Heart right ventricle (tissue), 16 donors: ENCODE measurements around the gene LGSN. TPM values are rescaled to one million over a fixed set of nuclear protein-coding genes. Genes with fewer than 3 reads are reported as not detected.
"Not testable (repeated sequence)": the region's sequence is repeated elsewhere in the genome, so short reads cannot be mapped to it uniquely, and the experiment has no call there.

Experiments
- ATAC-seq, 8 donors: fragments of 200-7000 bp; cut with Tn5 transposase; one replicate each; pipeline ENCODE4 v1.9.1; 2020; ENCODE audit warnings: mild to moderate bottlenecking in 8 of 8, moderate library complexity in 8 of 8, moderate number of reproducible peaks in 1 of 8
- DNase-seq, 2 donors: peaks; one replicate each; pipeline ENCODE4 v3.0.0-alpha.2; 2020
- H3K27ac ChIP-seq, 10 donors: fragments of 200-600 bp; sonication (generic) in 2 of 10; one replicate each; pipeline versions ENCODE4 v1.5.0 to v1.8.0; 2020 to 2022; ENCODE audit warnings: mild to moderate bottlenecking in 3 of 10
- H3K27me3 ChIP-seq, 7 donors: fragments of 200-600 bp; one replicate each; pipeline ENCODE4 v1.8.0; 2021 to 2022; ENCODE audit warnings: mild to moderate bottlenecking in 2 of 7
- H3K36me3 ChIP-seq, 9 donors: fragments of 200-600 bp; sonication (generic) in 1 of 9; one replicate each; pipeline versions ENCODE4 v1.5.0 to v1.8.0; 2020 to 2022; ENCODE audit warnings: mild to moderate bottlenecking in 2 of 9
- H3K4me1 ChIP-seq, 9 donors: fragments of 200-600 bp; sonication (generic) in 1 of 9; one replicate each; pipeline versions ENCODE4 v1.5.0 to v1.8.0; 2020 to 2022; ENCODE audit warnings: mild to moderate bottlenecking in 4 of 9
- H3K4me3 ChIP-seq, 10 donors: fragments of 200-600 bp; sonication (generic) in 2 of 10; one replicate each; pipeline versions ENCODE4 v1.5.0 to v1.8.0; 2020 to 2022; ENCODE audit warnings: mild to moderate bottlenecking in 7 of 10, moderate library complexity in 2 of 10
- H3K9me3 ChIP-seq, 11 donors: fragments of 200-600 bp in 10 of 11; sonication (generic) in 2 of 11; one replicate each; pipeline versions ENCODE4 v1.5.0 to v1.8.0; 2013 to 2022; ENCODE audit warnings: mild to moderate bottlenecking in 2 of 11, control low read depth in 1 of 11, moderate library complexity in 1 of 11
- CTCF ChIP-seq, 9 donors: fragments of 200-600 bp; sonication (generic) in 2 of 9; IDR thresholded peaks; one replicate each; pipeline versions ENCODE4 v1.5.0 to v1.8.0; 2021 to 2022; ENCODE audit warnings: antibody characterized with exemption in 9 of 9, mild to moderate bottlenecking in 5 of 9, moderate library complexity in 1 of 9
- WGBS, 2 donors: extraction: QIAGEN DNeasy Blood & Tissue Kit; methylation state at CpG; one replicate each; pipeline ENCODE4 v1.1.7; 2013; ENCODE audit warnings: inconsistent platforms in 1 of 2; 5-methylcytosine and 5-hydroxymethylcytosine counted together
- intact Hi-C, 10 donors: fragments of 100-400 bp; cut with DNase I; formaldehyde crosslinking; loops; one replicate each; pipeline versions ENCODE4 v1.11.1 to v1.14.2; 2022
- long read RNA-seq, 3 donors: library from polyadenylated mRNA; unstranded; transcript quantifications; one replicate each; pipeline ENCODE4 v2.0.0, GENCODE V29; 2020 to 2021
- polyA plus RNA-seq, 2 donors: library from polyadenylated mRNA; stranded (reverse); fragments of 200-250 nt; gene quantifications; one replicate each; pipeline ENCODE4 v1.2.3, GENCODE V29; 2013
- total RNA-seq, 10 donors: library from RNA; stranded (reverse); fragmentation: NEBNext Ultra II Directional in 3 of 10; extraction: Animal tissue kit (Norgen Biotek cat#: 25700) in 3 of 10; gene quantifications; one replicate each; pipeline versions ENCODE4 v1.2.1 to v1.2.4, GENCODE V29; 2021 to 2023
- donor health status: Arrhythmogenic right ventricular cardiomyopathy.
- donor health status: ischemic (EF 13 %, LVEDD 7.1; RV severe dilation, severe dysfunction).
- donor health status: healthy with polysubstance abuse.
- donor health status: DM: no; HTN: yes; CAD: no.
- donor health status: DM: no; HTN: no; CAD: no.
- donor health status: ischemic (EF 25% LVEDD 6.9; RV normal size, moderate dysfunction).
- donor health status: ischemic (EF 25% LVEDD 5.7; RV mildly dilated, moderate dysfunction).
- donor health status: healthy.
- donor health status: DM: yes; HTN: yes; CAD: no.
- donor health status: Ischemic cardiomyopathy.
- donor health status: ischemic (EF 35%, LVEDD 5.7; RV mildly dilated, moderate dysfunction).
- donor health status: nonischemic (EF 11% LVEDD 7.7; RV severe dilation, severe dysfunction).
- donor health status: DM: yes; HTN: yes; CAD: no.
- donor health status: PGD.
- donor health status: ischemic (EF 29% LVEDD 5.4; RV normal size, mild dysfunction).
- donor health status: nonischemic (EF 23%, LVEDD 6.1; RV moderate dilation, normal function).

The LGSN gene
- total RNA-seq (not detected), polyA plus RNA-seq (not detected)
- long read RNA-seq, donor 1, result 0 reads
- long read RNA-seq, donor 2, result 0 reads
- long read RNA-seq, donor 3, result 0 reads

GRCh38 chr6:63319939-63320338, at the start of gene LGSN:
Gene LGSN (minus strand): TSS chr6:63319983. CDS start chr6:63319943, 40 bp downstream.
- 85 to 86% methylated on average over 4 of the region's 4 CpGs for WGBS, 2 donors
- H3K27me3 ChIP-seq, result peaks cover 0 to 4% (median 0%) of the 10 kb centered on the region in 7 donors
- no peak within 1 kb of the TSS for H3K4me3 ChIP-seq
- H3K27ac ChIP-seq, result no peak within 1 kb of the TSS
- ATAC-seq, result no peak
- no peaks in the 10 kb centered on the region for H3K9me3 ChIP-seq
- intact Hi-C loops, result no loop called here
- no peak for DNase-seq
- TF ChIP-seq CTCF (IDR thresholded peaks at IDR 0.05), result no peak
- no peaks in the 10 kb centered on the region for H3K4me1 ChIP-seq
- H3K36me3 ChIP-seq, result no peaks in the 10 kb centered on the region

- no peaks in the 10 kb centered on the region for H3K27me3 ChIP-seq
- ATAC-seq, result no peak
- intact Hi-C loops, result no loop called here
- H3K4me3 ChIP-seq, result no peak overlapping the region
- no peak for TF ChIP-seq CTCF (IDR thresholded peaks at IDR 0.05)
- H3K27ac ChIP-seq, result no peak overlapping the region
- DNase-seq, result no peak
- 61 to 64% methylated on average over 7 of the region's 7 CpGs for WGBS, 2 donors
- H3K4me1 ChIP-seq, result peaks cover 0 to 5% (median 0%) of the 10 kb centered on the region in 9 donors
- no peaks in the 10 kb centered on the region for H3K36me3 ChIP-seq
- H3K9me3 ChIP-seq, result peaks cover 0 to 4% (median 0%) of the 10 kb centered on the region in 11 donors
Observed at GRCh38 chr6:63368347-63368746, 48.6 kb upstream of the LGSN start.

- intact Hi-C loops, DNase-seq: not testable (repeated sequence)
Observed at GRCh38 chr6:63362500-63363120, 42.8 kb upstream of the LGSN start.

GRCh38 chr6:63357384-63357783, 37.6 kb upstream of the LGSN start:
- DNase-seq, H3K4me1 ChIP-seq, ATAC-seq, H3K4me3 ChIP-seq, H3K36me3 ChIP-seq, H3K27me3 ChIP-seq, H3K27ac ChIP-seq: not testable (repeated sequence)
- intact Hi-C loops, result loop anchor here in 6 of 10 donors (10.0 kb wide), 3 partner anchors 217 to 237 kb away; partner anchors contain the start of genes LOC128125822 (in 2 of the 6) and PTP4A1 (in 2 of the 6)
- 85 to 90% methylated on average over 3 of the region's 3 CpGs for WGBS, 2 donors
- H3K9me3 ChIP-seq, result peaks cover 0 to 14% (median 0%) of the 10 kb centered on the region in 11 donors

More at GRCh38 chr6:63362500-63363120, 42.8 kb upstream of the LGSN start:
- ATAC-seq, H3K4me1 ChIP-seq, H3K36me3 ChIP-seq, H3K27ac ChIP-seq, H3K27me3 ChIP-seq, H3K4me3 ChIP-seq: not testable (repeated sequence)
- H3K9me3 ChIP-seq, result peaks cover 0 to 23% (median 0%) of the 10 kb centered on the region in 11 donors
- 79% methylated on average over 10 of the region's 10 CpGs for WGBS, 2 donors

GRCh38 chr6:63355632-63356031, 35.8 kb upstream of the LGSN start:
- peaks cover 0 to 13% (median 0%) of the 10 kb centered on the region in 9 donors for H3K4me1 ChIP-seq
- DNase-seq (no peak), ATAC-seq (no peak)
- intact Hi-C loops, result loop anchor here in 6 of 10 donors (2.0 to 10.0 kb wide), 4 partner anchors 219 to 409 kb away; partner anchors contain the start of genes LOC128125822 (in 2 of the 6) and PTP4A1 (in 2 of the 6)
- peaks cover 0 to 7% (median 0%) of the 10 kb centered on the region in 11 donors for H3K9me3 ChIP-seq
- no peak overlapping the region for H3K27ac ChIP-seq
- TF ChIP-seq CTCF (IDR thresholded peaks at IDR 0.05), result no peak
- H3K4me3 ChIP-seq, result no peak overlapping the region
- H3K36me3 ChIP-seq, result no peaks in the 10 kb centered on the region
- WGBS, 2 donors, result 83% methylated on average over 4 of the region's 4 CpGs
- H3K27me3 ChIP-seq, result no peaks in the 10 kb centered on the region
